Measurements from ENCODE around the gene ZGPAT.

- TF ChIP-seq CTCF (IDR thresholded peaks at IDR 0.05) (no peak), ZFX (IDR thresholded peaks at IDR 0.05; ENCODE audit: borderline replicate concordance) (no peak)
These were observed 43.1 kb downstream of the ZGPAT start for GRCh38 chr20:63750807-63751470.
